Measurements from ENCODE around the gene ZC3H18. TPM values are rescaled to one million over a fixed set of nuclear protein-coding genes. Genes with fewer than 3 reads are reported as not detected.
"Not testable (repeated sequence)": the region's sequence is repeated elsewhere in the genome, so short reads cannot be mapped to it uniquely, and the experiment has no call there.

ZC3H18 gene
- total RNA-seq, 1 donor from 2014 or later = 50.2 TPM

DNA sequence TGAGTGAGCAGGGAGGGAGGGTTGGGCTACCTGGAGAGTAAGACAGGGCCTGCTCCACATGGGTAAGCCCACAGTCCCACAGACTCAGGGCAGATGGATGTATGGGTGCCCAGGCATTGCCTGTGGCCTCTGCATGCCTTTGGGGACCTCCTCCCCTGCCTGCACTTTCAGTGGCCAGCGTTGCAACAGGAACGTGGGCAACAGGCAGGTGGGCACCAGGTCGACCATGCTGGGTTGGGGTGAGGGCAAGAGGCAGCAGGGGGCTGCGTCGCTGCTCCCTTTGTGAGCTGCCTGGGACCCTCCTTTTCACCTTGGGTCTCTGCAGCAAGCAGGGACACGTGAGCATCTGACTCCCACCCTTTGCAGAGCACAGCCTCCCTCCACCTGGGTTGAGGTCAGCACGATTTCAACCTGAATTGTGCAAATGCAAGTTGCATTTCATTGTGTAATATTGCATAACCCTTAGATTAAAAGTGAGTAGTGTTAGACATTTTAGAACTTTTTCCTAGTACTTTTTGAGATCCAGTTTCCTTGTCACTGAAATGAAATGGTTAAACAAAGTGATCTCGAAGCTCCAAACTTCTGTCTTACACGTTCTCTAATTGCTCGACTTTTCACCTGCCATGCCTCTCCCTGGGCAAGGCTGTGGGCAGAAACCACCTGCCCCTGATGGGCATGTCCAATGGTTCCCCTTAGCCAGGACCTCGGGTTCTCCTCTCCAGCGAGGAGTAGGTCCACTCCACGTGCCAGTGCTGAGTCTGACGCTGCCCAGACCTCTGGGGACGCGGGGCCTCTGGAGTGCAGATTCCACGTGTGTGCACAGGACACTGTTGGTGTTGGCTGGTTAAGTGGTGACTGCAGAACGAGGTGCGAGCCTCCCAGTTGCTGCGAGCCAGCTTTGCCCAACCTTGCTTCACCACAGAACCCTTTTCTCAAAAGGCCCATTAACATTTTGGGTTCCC lies 35.3 kb downstream of the ZC3H18 start:
- H3K4me1 Mint-ChIP-seq (ENCODE audit: unreplicated experiment) = no peaks in the 10 kb centered on the region
- no peaks in the 10 kb centered on the region for H3K27me3 Mint-ChIP-seq (ENCODE audit: unreplicated experiment)
- TF ChIP-seq, protein P1, sequence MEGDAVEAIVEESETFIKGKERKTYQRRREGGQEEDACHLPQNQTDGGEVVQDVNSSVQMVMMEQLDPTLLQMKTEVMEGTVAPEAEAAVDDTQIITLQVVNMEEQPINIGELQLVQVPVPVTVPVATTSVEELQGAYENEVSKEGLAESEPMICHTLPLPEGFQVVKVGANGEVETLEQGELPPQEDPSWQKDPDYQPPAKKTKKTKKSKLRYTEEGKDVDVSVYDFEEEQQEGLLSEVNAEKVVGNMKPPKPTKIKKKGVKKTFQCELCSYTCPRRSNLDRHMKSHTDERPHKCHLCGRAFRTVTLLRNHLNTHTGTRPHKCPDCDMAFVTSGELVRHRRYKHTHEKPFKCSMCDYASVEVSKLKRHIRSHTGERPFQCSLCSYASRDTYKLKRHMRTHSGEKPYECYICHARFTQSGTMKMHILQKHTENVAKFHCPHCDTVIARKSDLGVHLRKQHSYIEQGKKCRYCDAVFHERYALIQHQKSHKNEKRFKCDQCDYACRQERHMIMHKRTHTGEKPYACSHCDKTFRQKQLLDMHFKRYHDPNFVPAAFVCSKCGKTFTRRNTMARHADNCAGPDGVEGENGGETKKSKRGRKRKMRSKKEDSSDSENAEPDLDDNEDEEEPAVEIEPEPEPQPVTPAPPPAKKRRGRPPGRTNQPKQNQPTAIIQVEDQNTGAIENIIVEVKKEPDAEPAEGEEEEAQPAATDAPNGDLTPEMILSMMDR (IDR thresholded peaks at IDR 0.05) = no peak
- no peak for DNase-seq (ENCODE audit: extremely low spot score, unreplicated experiment)
- H3K27ac Mint-ChIP-seq (ENCODE audit: unreplicated experiment) = no peak overlapping the region
- peaks cover 37% of the 10 kb centered on the region for H3K36me3 Mint-ChIP-seq (ENCODE audit: unreplicated experiment)
- H3K4me3 Mint-ChIP-seq (ENCODE audit: unreplicated experiment) = no peak overlapping the region
- no peaks in the 10 kb centered on the region for H3K9me3 Mint-ChIP-seq (ENCODE audit: unreplicated experiment)

DNA sequence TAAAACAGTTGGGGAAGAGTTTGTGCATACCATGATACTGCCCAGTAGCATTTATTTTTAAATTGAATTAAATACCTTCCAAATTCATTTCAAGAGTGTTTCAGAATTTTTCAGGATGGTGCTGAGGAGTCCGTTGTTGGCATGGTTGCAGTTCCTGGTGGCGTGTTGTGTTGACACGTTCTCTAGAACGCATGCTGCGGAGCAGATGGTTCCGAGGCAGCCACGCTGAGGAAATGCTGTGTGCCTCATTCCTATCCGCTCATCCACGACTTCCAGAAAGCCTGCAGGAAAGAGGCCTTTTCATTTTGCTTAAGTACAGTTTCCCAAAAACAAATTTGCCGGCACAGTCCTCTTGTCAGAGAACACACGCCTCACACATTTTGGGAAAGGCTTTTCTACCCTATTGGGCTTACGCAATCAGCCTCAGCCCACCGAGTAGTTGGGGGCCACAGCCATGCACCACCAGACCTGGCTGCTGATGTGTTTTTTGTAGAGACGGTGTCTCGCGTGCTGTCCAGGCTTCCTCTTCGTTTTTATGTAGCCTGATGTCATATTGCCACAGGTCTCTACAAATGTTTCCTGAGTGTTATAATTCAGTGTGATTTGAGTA lies 36.0 kb downstream of the ZC3H18 start:
- Mint-ChIP-seq H3K4me1 (ENCODE audit: unreplicated experiment) (no peaks in the 10 kb centered on the region), H3K27me3 (ENCODE audit: unreplicated experiment) (no peaks in the 10 kb centered on the region), H3K9me3 (ENCODE audit: unreplicated experiment) (no peaks in the 10 kb centered on the region), H3K4me3 (ENCODE audit: unreplicated experiment) (no peak overlapping the region), H3K36me3 (ENCODE audit: unreplicated experiment) (peaks cover 34% of the 10 kb centered on the region), H3K27ac (ENCODE audit: unreplicated experiment) (no peak overlapping the region)
- no peak for DNase-seq (ENCODE audit: extremely low spot score, unreplicated experiment)
- TF ChIP-seq, protein P1 (IDR thresholded peaks at IDR 0.05) = no peak

DNA sequence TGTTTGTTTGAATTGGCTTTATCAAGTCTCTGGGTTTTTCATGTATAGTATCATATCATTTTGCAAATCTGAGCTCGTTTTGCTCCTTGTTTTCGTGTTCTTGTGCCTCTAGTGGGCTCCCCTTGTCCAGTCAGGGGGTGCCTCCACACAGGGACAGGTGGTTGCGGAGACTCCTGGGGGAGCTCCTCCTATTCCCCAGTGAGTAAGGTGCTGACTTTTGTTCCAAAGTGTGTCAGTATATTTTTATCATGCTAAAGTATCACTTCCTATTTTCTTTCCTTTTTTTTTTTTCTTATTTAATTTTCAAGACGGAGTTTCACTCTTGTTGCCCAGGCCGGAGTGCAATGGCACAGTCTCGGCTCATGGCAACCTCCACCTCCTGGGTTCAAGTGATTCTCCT lies 37.9 kb downstream of the ZC3H18 start:
- Mint-ChIP-seq H3K27me3 (ENCODE audit: unreplicated experiment) (no peaks in the 10 kb centered on the region), H3K9me3 (ENCODE audit: unreplicated experiment) (no peaks in the 10 kb centered on the region), H3K4me1 (ENCODE audit: unreplicated experiment) (no peaks in the 10 kb centered on the region), H3K27ac (ENCODE audit: unreplicated experiment) (no peak overlapping the region), H3K4me3 (ENCODE audit: unreplicated experiment) (no peak overlapping the region), H3K36me3 (ENCODE audit: unreplicated experiment) (peaks cover 24% of the 10 kb centered on the region)
- DNase-seq (ENCODE audit: extremely low spot score, unreplicated experiment) = no peak
- TF ChIP-seq, protein P1 (IDR thresholded peaks at IDR 0.05) = no peak

DNA sequence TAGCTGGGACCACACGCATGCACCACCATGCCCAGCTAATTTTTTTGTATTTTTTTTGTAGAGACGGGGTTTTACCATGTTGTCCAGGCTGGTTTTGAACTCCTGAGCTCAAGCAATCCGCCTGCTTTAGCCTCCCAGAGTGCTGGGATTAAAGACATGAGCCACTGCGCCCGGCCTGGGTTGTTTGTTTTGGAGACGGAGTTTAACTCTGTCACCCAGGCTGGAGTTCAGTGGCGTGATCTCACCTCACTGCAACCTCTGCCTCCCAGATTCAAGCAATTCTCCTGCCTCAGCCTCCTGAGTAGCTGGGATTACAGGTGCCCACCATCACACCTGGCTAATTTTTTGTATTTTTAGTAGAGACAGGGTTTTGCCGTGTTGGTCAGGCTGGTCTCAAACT lies 39.2 kb downstream of the ZC3H18 start:
- DNase-seq (ENCODE audit: extremely low spot score, unreplicated experiment); H3K27ac Mint-ChIP-seq (ENCODE audit: unreplicated experiment); H3K9me3 Mint-ChIP-seq (ENCODE audit: unreplicated experiment); H3K27me3 Mint-ChIP-seq (ENCODE audit: unreplicated experiment); H3K4me3 Mint-ChIP-seq (ENCODE audit: unreplicated experiment); H3K4me1 Mint-ChIP-seq (ENCODE audit: unreplicated experiment): not testable (repeated sequence)
- peaks cover 21% of the 10 kb centered on the region for H3K36me3 Mint-ChIP-seq (ENCODE audit: unreplicated experiment)

DNA sequence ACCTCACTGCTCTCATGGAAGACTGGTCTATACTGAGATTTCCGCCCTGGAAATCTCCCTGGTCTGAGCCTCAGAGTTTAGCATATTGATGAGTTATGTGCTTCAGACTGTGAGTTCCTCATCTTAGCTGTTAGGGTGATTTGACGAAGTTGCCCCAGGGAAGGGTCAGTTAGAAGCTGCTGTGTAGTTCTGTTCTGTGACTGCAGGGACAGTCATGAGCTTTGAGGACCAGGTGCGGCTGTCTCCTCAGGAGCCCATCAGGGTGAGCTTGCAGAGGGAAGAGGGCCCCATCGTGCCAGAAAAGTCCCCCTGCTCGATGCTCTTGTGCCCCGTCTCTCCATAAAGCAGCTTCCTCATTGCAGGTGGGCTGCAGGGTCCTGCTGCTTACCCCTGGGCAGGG lies 39.9 kb downstream of the ZC3H18 start:
- H3K27ac Mint-ChIP-seq (ENCODE audit: unreplicated experiment) = no peak overlapping the region
- TF ChIP-seq, protein P1 (IDR thresholded peaks at IDR 0.05) = no peak
- peaks cover 21% of the 10 kb centered on the region for H3K36me3 Mint-ChIP-seq (ENCODE audit: unreplicated experiment)
- no peaks in the 10 kb centered on the region for H3K9me3 Mint-ChIP-seq (ENCODE audit: unreplicated experiment)
- H3K4me1 Mint-ChIP-seq (ENCODE audit: unreplicated experiment) = no peaks in the 10 kb centered on the region
- no peak for DNase-seq (ENCODE audit: extremely low spot score, unreplicated experiment)
- no peak overlapping the region for H3K4me3 Mint-ChIP-seq (ENCODE audit: unreplicated experiment)
- no peaks in the 10 kb centered on the region for H3K27me3 Mint-ChIP-seq (ENCODE audit: unreplicated experiment)

All from osteocyte (in vitro differentiated cells).